HG03575 (cell line): Measurements from ENCODE around the gene PRSS50.
"Not testable (repeated sequence)": the region's sequence is repeated elsewhere in the genome, so short reads cannot be mapped to it uniquely, and the experiment has no call there.

Experiments
- ATAC-seq: cut with Tn5 transposase; IDR thresholded peaks from one replicate; pipeline ENCODE4 v1.9.1; 2021; ENCODE audit not compliant: unreplicated experiment, insufficient number of reproducible peaks, low FRiP score; ENCODE audit errors: extremely low read depth

The PRSS50 gene, protein sequence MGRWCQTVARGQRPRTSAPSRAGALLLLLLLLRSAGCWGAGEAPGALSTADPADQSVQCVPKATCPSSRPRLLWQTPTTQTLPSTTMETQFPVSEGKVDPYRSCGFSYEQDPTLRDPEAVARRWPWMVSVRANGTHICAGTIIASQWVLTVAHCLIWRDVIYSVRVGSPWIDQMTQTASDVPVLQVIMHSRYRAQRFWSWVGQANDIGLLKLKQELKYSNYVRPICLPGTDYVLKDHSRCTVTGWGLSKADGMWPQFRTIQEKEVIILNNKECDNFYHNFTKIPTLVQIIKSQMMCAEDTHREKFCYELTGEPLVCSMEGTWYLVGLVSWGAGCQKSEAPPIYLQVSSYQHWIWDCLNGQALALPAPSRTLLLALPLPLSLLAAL

DNA sequence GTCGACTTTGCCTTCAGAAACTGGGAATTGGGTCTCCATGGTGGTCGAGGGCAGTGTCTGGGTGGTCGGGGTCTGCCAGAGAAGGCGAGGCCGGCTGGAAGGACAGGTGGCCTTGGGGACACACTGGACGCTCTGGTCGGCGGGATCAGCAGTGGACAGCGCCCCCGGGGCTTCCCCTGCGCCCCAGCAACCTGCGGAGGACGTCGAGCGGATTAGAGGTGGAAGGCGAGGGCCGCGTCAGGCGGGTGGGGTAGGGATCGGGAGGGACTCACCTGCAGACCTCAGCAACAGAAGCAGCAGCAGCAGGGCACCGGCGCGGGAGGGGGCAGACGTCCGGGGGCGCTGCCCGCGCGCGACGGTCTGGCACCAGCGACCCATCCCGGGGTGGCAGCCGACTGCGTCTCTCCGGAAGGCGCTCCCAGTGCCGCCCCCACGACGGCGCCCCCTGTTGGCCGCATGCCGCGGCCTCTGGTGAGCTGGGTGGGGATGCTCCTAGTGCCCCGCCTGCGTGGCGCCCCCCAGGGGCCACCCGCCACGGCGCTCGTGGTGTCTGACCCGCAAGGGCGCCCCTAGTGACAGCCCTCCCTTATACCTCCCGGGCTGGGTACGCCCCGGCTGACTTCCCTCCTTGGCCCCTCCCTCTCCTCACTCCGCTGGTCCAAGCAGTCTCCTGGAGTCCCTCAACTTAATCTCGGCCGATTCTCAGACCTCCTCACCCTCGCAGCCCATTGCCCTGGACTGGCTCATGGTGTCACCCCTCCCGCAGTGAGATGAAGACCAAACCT lies at the start of gene PRSS50:
Gene PRSS50, minus strand, starts transcription at position 423 of the 785 bp plus-strand sequence. Its CDS starts 45 bp downstream, at position 378.
- no peak for ATAC-seq

DNA sequence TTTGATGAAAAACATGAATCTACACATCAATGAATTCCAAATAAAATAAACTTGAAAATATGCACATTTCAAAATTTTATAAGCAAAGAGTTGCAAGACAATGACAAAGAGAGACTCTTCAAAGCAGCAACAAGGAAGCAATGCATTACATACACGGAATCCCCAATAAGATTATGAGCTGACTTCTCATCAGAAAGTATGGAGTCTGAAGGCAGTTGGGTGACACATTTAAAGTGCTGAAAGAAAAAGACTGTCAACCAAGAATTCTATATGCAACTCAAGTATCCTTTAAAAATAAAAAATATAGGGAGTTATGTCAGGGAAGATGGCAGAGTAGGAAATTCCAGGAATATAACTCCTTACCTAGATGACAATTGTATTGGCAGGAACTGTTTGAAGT lies 46.5 kb upstream of the PRSS50 start:
- no peak for ATAC-seq

DNA sequence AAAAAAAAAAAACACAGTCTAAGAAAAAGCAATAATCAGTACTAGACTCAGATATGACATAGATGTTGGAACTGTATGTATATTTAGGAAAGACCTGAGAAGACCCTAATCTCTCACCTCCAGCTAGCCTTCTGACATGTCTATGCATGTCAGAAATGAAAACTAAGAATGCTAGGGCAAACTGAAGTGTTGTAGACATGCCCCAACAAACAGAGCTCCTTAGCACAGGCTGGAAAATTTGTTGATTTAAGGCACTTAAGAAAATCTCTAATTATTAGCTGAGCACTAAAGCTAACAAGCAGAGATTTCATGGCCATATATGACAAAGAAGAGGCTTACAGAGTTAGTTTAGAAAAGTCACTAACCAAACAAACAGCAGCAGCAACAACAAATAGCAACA lies 45.5 kb upstream of the PRSS50 start:
- ATAC-seq: no peak

DNA sequence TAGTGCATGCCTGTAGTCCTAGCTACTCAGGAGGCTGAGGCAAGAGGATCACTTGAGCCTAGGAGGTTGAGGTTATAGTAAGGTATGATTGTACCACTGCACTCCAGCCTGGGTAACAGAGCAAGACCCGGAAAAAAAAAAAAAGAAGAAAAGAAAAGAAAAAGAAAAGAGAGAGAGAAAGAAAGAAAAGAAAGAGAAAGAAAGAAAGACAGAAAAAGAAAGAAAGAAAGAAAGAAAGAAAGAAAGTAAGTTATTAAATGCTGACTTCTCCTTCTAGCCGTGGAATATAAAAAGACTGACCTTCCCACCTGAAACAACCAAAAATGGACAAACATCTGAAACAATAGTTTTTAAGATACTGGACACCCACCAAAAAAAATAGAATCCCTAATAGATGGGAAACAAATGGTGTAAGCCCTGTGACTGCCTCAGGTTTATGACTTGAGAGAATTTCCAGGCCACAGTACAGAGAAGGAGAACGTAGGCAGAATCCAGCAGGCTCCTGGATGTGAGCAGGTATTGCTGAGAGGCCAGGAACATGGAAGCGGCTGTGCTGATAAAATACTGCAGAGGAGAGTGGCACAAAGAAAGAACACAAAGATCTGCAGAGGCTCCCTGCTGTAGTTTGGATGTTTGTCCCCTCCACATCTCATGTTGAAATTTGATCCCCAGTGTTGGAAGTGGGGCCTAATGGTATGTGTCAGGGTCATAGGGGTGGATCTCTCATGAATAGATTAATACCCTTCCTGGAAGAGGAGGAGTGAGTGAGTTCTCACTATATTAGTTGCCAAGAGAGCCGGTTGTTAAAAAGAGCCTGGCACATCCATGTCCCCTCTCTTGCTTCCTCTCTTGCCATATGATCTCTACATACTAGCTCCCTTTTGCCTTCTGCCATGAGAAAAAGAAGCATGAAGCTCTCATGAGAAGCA lies 41.8 kb upstream of the PRSS50 start:
- ATAC-seq: no peak

DNA sequence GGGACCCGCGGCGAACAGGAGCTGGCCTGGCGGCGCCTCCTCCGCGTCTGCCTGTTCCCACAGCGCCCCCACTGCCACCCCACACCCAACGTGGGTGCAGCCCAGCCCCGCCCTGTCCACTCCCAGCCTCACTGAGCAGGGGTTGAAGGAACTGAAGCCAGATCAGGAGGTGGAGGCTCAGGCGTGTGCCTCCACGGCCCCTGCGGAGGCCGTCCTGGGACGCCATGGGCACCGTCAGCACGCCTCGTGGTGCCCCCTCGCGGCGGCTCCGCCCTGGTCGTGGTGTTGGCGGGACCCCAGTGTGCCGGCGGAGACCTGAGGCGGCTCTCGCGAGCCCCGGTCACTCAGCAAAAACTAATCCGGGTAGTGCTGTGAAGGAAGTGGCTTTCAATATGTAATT lies 39.0 kb upstream of the PRSS50 start:
- no peak for ATAC-seq

DNA sequence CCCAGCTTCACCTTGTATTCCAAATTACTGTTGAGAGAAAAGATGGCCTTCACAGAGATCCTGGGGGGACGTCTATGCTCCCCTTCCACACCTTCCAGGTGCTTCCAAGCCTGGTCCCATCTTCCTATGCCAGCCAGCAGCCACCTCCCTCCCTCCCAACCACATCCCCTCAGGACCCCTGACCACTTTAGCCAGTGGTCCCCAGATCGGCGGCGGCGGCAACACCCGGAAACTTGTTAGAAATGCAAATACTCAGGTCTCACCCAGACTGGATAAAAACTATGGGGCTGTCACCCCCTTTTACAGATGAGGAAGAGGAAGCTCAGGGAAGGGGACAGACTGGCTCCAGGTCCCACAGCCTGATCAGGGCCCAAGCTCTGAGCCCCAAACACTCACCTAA lies 38.0 kb upstream of the PRSS50 start:
- ATAC-seq: no peak

DNA sequence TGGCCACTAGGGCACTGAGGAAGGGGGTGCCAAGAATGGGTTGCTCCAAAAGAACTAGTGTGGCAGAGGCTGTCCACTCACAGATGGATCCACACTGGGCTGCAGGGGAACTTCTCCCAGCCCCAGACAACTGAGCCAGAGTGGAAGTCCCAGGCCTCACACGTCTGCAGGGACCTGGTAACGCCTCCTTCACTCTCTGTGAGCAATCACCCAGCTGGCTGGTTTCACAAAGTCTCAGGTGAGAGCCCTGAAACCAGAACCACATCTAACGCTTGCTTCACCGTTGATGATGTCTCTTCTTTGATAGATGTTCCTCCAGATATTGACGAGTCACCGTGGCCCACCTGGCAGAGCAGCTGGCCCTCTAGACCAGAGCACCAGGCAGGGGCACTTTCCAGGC lies 35.5 kb upstream of the PRSS50 start:
- ATAC-seq: not testable (repeated sequence)

DNA sequence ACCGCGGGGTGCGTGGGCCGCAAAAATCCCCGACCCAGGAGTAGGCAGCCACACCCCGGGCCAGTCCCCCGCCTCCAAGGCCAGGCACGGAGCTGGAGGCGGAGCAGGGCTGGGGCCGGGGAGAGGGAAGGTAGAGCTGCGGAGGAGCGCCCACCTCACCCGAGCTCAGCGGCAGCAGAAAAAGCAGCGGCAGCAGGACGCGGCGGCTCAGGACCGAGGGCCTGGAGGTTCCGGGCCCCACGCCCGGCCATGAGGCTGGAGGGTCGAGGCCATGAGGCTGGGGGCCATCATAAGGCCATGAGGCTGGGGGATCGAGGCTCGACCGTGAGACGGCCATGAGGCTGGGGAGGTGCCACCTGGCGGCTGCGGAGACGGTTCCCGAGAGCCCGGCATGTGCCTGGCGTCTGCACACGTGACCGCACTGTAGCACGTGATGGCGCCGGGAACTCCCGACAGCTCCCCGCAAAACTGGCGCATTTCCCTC lies 32.9 kb upstream of the PRSS50 start:
- ATAC-seq: no peak

DNA sequence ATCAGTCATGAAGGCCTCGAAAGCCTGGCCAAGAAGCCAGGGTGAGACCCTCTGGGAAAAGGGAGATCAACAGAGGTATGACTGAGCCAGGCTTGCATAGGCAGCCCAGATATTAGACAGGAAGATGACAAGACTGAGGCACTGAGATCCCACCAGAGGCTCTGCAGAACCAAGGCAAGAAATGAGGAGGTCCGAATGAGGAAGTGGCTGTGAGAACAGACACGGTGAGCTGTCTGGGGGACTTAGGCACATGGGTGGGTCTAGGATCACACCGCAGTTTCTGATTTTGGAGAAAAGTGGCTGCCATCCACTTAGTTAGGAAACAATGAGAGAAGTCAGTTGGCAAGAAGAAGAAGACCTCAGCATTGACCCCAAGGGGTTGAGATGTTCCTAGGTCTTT lies 31.5 kb upstream of the PRSS50 start:
- ATAC-seq: no peak

DNA sequence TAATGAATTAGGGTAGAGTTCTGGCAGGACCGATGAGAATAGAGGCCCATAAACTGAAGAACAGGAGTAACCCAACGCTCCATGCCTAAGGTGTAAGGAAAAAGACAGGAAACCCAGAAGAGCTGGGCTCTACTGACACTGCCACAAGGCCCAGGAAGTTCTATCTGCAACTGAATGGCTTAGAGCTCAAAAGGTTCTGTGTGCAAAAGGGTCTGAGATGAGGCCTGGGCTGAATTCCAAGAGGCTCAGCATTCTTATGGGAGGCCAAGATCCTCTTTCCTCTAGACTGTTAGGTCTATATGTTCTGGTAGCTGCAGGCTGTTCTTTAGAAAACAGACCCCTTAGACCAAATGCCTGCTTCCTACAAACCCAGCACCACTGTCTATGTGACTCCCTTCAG lies 30.5 kb upstream of the PRSS50 start:
- ATAC-seq: no peak

DNA sequence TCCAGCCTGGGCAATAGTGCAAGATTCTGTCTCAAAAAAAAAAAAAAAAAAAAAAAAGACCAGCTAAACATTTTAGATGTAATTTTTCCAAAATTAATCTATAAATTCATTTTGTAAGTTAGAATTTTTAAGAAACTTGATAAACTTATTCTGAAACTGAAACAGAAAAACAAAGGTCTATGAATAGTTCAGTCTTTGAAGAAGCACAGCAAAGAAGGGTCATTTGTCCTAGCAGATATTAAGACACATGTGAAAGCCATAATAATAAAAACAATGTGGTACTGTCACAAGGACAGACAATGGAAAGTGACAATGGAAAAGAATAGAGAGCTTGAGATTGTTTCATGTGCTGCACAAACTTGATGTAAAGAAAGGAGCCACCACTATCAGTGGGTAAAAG lies 29.0 kb upstream of the PRSS50 start:
- ATAC-seq: no peak

DNA sequence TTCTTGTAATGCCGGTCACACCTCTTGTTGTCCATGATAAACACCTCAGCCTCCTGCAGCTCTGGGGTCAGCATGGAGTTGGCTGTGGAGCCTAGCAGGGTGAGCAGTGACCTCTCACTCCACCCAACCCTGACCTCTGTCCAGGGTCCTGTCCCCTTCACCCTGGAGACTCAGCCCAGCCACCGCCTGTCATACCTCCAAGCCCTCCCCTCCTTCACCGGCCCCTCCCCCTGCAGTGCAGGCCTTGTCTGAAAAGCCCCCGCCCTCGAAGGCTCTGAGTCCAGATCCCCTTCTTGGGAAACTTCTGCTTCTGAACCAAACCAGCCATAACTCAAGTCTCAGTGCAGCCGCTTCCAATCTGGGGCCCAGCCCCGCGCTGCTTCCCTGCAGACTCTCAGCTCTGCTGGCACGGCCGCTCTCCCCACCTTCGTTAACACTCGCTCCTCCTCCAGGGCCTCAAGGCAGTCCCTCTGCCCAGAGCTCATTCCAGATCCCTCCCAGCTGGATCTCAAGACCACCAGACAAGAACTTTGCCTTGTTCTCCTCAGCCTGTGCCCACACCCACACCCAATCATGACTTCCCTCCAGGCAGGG lies 25.4 kb upstream of the PRSS50 start:
- ATAC-seq: no peak

DNA sequence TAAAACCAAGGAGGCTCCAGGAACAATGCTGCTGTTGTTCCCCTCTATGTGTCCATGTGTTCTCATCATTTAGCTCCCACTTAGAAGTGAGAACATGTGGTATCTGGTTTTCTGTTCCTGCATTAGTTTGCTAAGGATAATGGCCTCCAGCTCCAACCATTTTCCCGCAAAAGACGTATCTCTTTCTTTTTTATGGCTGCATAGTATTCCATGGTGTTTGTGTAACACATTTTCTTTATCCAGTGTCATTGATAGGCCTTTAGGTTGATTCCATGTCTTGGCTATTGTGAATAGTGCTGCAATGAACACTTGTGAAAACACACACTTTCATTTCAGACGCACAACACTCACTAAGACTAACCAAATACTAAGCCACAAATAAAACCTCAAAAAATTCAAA lies 21.9 kb upstream of the PRSS50 start:
- ATAC-seq: not testable (repeated sequence)

DNA sequence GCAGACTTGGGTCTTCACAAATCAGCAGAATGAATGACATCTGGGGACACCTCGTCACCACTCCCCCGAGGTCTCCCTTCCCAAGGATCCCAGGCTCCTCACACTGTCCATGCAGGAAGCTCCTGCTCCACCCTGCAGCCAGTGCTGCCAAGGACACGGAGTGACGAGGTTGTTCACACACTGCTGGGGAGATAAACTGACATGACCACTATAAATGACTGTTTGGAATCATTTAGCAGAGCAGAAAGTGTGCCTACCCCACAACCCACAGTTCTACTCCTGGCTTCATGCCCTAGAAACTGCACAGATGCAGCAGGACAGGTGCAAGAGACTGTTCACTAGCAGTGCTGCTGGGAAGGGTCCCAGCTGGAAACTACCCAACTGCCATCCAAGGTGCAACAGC lies 19.7 kb upstream of the PRSS50 start:
- no peak for ATAC-seq

DNA sequence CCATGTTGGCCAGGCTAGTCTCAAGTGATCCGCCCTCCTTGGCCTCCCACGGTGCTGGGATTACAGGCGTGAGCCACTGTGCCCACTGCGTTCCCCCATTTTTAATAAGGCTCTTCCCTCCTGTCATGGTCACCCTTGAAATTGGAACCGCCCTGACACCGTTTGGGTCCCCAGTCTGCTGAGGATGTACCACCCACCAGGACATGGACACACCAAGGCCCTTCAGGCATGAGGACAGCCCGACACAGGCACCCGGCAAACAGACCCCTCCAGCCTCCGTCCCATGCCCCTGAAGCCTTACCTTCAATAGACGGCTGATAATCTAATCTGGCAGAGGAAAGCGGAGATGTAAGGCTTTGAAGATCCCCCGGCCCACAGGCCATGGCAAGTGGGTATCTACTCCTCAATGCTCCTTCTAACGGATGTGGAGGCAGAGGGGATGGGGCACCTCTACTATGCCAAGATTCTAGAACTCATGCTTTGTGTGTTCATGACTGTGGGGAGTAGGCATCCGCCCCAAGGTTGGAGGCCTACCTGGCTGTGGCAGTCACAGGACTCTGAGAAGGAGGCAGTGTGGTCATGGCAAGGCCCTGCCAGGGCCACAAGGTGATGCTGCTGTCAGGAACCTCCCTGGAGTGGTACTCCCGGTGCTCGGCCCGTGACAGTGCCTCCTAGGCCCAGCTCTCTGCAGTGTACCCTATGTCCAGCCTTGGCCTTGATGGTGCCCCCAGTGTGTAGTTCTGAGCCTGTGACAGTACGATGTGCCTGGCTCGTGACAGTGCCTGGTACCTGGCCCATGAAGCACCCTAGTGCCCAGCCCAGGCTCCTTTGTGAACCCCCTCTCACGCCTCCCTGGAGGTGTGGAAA lies 18.6 kb upstream of the PRSS50 start:
- ATAC-seq: no peak

DNA sequence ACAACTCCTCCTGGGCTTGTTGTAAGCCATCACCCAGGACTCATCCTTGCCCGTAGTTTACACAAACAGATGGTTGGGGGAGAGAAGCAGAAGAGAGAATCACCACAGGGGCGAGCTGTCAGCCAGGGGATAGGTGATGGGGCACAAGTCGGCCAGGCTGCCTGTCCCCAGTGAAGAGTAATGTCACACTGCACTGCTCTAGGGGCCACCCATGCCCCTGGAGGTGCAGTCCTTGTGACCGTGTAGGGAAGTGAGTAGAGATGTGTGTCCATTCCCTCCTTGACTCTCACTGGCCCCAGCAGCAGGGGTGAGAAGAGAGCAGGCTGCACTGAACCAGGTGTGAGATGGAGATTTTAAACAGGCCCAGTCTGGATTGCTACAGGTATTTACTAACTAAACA lies 17.1 kb upstream of the PRSS50 start:
- ATAC-seq: no peak

DNA sequence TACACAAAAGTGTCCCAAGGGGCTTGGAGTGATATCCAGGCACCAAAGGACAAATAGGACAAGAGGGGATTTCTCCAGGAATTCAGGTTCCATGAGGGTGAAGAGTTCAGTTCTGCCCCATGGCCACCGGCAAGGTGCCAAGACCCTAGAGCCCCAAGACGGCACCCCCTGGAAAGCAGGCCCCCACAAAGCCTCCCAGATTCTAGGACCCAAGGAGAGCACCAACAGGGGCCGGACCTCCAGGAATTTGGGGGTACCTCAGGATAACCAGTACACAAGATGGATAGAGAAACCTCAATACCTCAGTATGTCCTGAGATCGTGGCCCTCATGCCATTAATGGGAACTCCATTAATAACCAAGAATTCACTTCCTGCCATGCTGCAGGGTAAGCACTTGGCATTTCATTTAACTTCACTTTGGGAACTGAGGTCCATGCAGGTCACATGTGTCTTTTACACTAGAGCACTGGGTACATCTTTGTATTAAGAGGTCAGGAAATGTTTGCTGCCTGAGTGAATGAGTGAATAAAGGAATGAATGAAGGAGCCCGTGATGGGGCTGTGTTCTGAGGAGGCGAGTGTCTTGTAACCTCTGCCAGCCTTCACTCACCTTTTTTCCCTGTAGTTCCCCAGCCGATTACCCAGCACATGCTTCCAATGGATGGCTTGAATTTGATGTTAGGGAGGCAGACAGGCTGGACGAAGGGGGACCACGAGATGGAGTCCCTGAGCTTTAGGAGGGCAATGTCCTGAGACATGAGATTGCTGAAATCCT lies 15.5 kb upstream of the PRSS50 start:
- ATAC-seq: no peak
